Measurements from ENCODE around the gene TBX3. TPM values are rescaled to one million over a fixed set of nuclear protein-coding genes. Genes with fewer than 3 reads are reported as not detected.

TBX3 gene
- total RNA-seq, 2 experiments from 2014 or later, result not detected

- no peak overlapping the region for H3K27ac ChIP-seq (ENCODE audit: low read depth, low read length, poor library complexity, severe bottlenecking)
- no peak for DNase-seq (ENCODE audit: low spot score)
- H3K4me3 ChIP-seq (ENCODE audit: low read depth, low read length, poor library complexity, severe bottlenecking), result no peak overlapping the region
- H3K9me2 ChIP-seq (ENCODE audit: insufficient read depth, low read length), result no peaks in the 10 kb centered on the region
- H3K4me2 ChIP-seq (ENCODE audit: low read length), result no peak overlapping the region
- intact Hi-C loops (cut with micrococcal nuclease; ENCODE audit: unreplicated experiment), result no loop called here
- no peaks in the 10 kb centered on the region for H3K4me1 ChIP-seq (ENCODE audit: insufficient read depth, low read length, poor library complexity, severe bottlenecking)
- no peaks in the 10 kb centered on the region for H4K20me1 ChIP-seq (ENCODE audit: insufficient read depth, low read length)
- no peaks in the 10 kb centered on the region for H3K79me2 ChIP-seq (ENCODE audit: insufficient read depth, low read depth, low read length)
- no peak overlapping the region for H2AFZ ChIP-seq (ENCODE audit: low read length)
- no peaks in the 10 kb centered on the region for H3K36me3 ChIP-seq (ENCODE audit: insufficient read depth, low read length)
- POLR2A ChIA-PET, result no interaction called here
- CTCF ChIA-PET (ENCODE audit: unreplicated experiment), result no interaction called here
- H3K9me3 ChIP-seq (ENCODE audit: low read length), result no peaks in the 10 kb centered on the region
- TF ChIP-seq EZH2phosphoT487 (IDR thresholded peaks at IDR 0.05; ENCODE audit: borderline replicate concordance, low read depth, low read length), result no peak
- TF ChIP-seq, protein P1, sequence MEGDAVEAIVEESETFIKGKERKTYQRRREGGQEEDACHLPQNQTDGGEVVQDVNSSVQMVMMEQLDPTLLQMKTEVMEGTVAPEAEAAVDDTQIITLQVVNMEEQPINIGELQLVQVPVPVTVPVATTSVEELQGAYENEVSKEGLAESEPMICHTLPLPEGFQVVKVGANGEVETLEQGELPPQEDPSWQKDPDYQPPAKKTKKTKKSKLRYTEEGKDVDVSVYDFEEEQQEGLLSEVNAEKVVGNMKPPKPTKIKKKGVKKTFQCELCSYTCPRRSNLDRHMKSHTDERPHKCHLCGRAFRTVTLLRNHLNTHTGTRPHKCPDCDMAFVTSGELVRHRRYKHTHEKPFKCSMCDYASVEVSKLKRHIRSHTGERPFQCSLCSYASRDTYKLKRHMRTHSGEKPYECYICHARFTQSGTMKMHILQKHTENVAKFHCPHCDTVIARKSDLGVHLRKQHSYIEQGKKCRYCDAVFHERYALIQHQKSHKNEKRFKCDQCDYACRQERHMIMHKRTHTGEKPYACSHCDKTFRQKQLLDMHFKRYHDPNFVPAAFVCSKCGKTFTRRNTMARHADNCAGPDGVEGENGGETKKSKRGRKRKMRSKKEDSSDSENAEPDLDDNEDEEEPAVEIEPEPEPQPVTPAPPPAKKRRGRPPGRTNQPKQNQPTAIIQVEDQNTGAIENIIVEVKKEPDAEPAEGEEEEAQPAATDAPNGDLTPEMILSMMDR (conservative IDR thresholded peaks at IDR 0.05; ENCODE audit: low read length), result no peak
- BruUV-seq (replicated peaks), result no TSS peak
Observed at GRCh38 chr12:114697741-114698565, 14.0 kb upstream of the TBX3 start.

DNA sequence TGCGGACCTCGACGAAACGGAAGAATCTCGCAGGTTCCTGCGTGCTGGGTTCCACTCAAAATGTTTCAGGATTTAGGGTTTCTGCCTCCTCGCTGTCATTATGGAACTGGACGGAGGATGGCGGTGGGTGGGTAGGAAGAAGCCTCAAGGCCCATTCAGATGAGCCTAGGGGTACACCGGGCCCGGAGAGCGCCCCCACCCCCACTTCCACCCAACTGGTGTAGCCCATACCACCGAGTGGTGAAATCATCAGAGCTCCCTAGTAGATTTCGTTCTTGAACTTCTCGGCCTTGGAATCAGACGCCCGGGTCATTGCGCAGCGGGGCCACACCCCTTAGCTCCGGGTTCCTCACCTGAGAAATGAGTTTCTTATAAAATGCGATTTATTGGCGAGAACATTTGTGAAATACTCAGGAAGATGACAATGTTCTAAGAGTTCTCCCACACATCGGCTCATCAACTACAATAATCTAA, 13.3 kb upstream of the TBX3 start:
- Histone ChIP-seq H3K4me3 (ENCODE audit: low read depth, low read length, poor library complexity, severe bottlenecking) (no peak overlapping the region), H3K36me3 (ENCODE audit: insufficient read depth, low read length) (no peaks in the 10 kb centered on the region), H3K9me3 (ENCODE audit: low read length) (no peaks in the 10 kb centered on the region), H3K4me2 (ENCODE audit: low read length) (no peak overlapping the region), H3K4me1 (ENCODE audit: insufficient read depth, low read length, poor library complexity, severe bottlenecking) (no peaks in the 10 kb centered on the region), H3K9me2 (ENCODE audit: insufficient read depth, low read length) (no peaks in the 10 kb centered on the region), H3K27ac (ENCODE audit: low read depth, low read length, poor library complexity, severe bottlenecking) (no peak overlapping the region), H2AFZ (ENCODE audit: low read length) (no peak overlapping the region), H4K20me1 (ENCODE audit: insufficient read depth, low read length) (no peaks in the 10 kb centered on the region), H3K79me2 (ENCODE audit: insufficient read depth, low read depth, low read length) (no peaks in the 10 kb centered on the region)
- TF ChIP-seq, protein P1 (conservative IDR thresholded peaks at IDR 0.05; ENCODE audit: low read length), result no peak
- no peak for TF ChIP-seq EZH2phosphoT487 (IDR thresholded peaks at IDR 0.05; ENCODE audit: borderline replicate concordance, low read depth, low read length)
- intact Hi-C loops (cut with micrococcal nuclease; ENCODE audit: unreplicated experiment), result no loop called here
- no TSS peak for BruUV-seq (replicated peaks)
- ChIA-PET CTCF (ENCODE audit: unreplicated experiment) (no interaction called here), POLR2A (interaction anchor here (0.5 kb wide), 1 partner anchor 1862 kb away, joined by 3 read pairs; no protein-coding TSS in a partner anchor)
- no peak for DNase-seq (ENCODE audit: low spot score)

Measured in OCI-LY7 (cell line).